ENCODE results near the gene SEMA4G.

SEMA4G gene

DNA sequence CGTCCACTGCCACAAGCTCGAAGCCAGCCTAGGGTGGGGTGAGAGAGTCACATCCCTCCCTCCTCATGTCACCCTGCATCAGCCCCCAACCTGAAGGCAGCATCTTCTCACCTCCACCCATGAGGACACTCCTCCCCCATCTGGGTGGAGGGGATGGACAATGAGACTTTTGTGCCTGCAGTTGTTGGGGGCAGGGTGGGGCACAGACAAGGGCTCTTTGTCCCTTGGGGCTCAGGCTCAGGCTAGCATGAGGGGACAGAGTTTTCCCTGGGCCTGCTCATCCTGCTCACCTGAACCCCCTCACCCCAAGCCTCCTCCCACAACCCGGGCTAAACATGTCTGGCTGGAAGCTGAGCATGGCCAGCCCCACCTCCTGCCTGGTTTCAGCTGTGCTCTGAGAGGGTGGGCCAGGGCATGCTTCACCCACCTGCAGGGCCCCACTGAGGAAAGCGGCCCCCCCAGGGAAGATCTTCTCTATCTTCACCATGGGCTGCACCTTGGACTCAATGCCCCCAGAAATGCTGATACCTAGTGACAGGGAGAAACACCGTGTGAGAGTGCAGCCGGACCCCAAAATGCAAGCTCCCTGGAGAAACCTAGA lies 39.6 kb downstream of the SEMA4G start:
- DNase-seq = no peak

DNA sequence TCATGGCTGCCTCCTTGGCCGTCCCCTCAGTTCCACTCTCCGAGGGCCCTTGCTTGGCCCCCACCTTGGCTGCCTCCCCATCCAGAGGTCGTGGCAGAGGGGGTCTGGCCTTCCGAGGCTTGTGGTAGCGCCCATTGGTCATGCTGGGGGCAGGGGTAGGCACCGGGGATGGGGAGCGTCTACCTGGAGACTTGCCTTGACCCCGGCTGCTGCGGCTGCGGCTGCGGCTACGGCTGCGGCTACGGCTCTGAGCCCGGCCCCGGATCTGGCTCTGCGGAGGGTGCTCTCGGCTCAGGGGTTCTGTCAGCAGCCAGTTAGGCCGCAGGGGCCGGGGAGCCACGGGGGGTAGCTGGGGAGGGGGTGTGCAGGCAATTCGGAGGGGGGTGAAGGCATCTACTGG lies 41.0 kb downstream of the SEMA4G start:
- DNase-seq = no peak

DNA sequence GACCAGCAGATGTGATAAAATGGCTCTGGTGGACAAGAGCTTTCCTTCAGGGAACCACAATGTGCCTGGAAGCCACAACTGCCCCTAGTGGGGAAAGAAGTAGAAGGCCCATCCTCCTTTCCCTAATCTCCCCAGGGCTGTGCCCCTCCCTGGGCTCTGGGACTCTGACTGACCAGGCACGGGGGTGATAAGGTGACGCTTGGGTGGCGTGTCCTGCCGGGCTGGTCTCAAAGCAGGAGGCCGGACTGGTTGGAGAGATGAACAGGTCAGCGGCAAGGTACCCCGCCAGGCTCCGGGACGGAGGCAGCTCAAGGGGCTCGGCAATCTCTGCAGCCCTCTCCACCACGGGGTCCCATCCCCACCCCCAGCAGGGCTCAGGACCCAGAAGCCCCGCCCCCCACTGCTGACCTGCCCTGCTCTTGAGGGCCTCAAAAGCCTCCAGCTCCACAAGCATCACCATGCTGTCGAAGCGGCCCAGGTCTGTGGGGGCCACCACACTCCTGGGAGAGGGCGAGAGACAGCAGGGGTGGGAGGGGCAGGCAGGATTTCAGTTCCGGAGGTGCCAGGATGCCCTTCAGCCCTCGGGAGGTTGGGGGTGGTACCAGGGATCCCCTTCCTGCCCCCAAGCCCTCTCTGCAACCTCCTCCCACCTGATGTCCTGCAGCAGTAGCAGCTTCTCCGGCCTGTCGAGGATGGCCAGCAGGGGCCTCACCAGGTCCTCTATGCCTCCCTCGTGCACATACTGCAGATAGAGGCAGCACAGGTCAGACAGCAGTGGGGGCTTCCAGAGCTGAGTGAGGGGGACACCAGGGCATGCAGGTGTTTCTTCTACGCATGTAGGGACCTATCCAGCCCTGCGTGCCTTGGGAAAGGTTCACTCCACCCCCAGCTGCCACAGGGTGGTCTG lies 42.5 kb downstream of the SEMA4G start:
- DNase-seq = no peak

DNA sequence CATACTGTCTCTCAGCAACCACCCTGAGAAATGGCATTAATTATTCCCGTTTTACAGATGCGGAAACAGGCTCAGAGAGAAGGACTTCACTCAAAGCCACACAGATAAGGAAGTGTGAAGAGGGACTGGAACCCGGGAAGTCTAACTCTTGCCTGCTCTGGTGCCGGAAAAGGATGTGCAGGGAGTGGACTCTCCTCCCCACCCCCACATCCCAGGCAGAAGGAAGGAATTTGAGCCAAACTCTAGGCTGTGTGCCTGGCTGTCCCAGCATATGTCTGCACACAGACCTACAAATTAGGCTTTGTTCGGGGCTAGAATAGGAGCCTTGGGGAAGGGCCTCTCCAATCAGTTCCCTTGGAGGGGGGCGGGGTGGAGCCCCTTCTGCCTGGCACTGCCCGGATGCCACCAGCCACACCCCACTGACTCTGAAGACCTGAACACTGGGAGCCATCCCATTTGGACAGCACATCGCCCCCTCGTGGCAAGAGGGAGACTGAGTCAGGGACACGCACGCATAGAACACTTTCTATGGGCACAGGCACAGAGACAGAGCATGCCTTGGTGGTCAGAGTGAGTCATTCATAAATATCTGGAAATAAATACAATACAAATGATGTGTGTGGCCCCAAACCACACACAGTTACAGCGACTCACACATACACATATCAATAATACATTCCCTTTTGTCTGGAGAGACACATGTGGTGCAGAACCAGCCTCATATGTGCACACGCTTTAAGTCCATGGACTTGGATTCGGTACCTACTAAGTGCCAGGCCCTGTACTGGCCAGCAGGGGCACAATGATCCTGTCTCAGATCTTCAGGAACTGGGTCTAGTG lies 43.4 kb downstream of the SEMA4G start:
- DNase-seq = peak; percentile 34

GRCh38 chr10:101013365-101013825 lies 44.1 kb downstream of the SEMA4G start:
- DNase-seq = no peak

GRCh38 chr10:101014230-101014884 lies 45.1 kb downstream of the SEMA4G start:
- no peak for DNase-seq

DNA sequence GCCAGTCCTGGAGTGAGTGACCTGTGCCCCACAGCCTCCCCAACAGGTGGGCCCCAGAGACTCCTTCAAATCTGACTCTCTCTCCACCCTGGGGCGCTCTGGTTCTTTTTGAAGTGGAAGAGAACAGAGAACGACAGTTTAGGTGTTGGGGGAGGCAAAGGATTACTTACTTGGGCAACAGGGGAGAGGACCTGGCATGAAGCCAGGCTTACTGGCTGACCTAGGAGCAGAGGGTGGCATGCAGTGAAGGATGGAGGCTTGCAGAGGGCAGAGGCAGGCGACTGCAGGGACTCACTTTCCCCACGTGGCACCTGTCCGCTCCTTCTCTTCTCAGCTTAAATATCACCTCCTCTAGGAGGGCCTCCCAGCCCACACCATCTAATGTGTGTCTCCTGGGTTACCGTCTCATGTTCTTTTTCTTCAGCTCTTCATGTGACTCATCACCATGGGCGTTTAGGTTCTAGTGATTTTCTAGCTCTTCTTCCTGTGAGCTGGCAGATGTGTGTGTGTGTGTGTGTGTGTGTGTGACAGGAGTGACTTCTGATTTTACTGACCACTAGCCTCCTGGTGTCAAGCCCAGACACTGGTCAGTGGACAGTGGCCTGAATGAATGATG lies 45.8 kb downstream of the SEMA4G start:
- no peak for DNase-seq

DNA sequence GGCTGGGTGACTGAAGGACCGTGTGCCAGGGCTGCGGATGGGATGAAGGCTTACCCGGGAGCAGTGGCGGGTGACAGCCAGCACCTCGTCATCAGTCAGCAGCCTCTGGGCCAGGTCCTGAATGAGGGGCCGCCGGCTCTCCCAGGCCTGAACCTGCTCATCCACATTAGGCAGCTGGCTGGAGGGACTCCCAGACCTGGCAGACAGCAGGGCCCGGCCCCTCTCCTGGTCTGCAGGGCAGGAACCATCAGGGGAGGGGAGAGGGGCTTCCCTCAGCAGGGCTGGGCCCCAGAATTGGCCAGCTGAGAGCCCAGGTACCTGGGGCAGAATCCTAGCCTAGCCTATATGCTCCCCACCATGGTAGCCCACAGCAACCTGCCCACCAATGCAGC lies 46.3 kb downstream of the SEMA4G start:
- DNase-seq = no peak

- no peak for DNase-seq
These were observed 47.5 kb downstream of the SEMA4G start for GRCh38 chr10:101016814-101017213.

- no peak for DNase-seq
These were observed 48.9 kb downstream of the SEMA4G start for GRCh38 chr10:101018118-101018599.

- no peak for DNase-seq
These were observed 49.5 kb downstream of the SEMA4G start for GRCh38 chr10:101018600-101019439.

Data from NCI-H187 treated with DMSO at 0.1 percent for 48 hours (cell line).